Measurements from ENCODE around the gene GRK1. TPM values are rescaled to one million over a fixed set of nuclear protein-coding genes. Genes with fewer than 3 reads are reported as not detected.

Gene GRK1
- total RNA-seq, 4 donors from 2014 or later, result not detected

DNA sequence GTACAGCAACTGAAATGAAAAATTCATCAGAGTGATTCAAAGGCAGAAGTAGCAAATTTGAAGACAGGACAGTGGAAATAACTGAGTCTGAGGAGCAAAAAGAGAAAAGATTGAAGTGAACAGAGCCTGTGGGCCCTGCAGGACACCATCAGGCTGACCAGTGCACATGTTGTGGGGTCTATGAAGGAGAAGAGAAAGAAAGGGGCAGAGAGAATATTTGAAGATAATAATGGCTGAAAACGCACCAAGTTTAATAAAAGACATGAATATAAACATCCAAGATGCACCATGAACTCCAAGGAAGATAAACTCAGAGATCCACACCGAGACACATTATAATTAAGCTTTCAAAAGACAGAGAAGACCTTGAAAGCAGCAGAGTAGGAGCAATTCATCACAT, 24.5 kb upstream of the GRK1 start:
- 100% methylated on average over 2 of the region's 2 CpGs for WGBS
- no peak for DNase-seq (ENCODE audit: low spot score in 2 of 2)
- peaks cover 42% of the 10 kb centered on the region for H3K36me3 ChIP-seq
- no peaks in the 10 kb centered on the region for H3K27me3 ChIP-seq
- no peak overlapping the region for H3K27ac ChIP-seq
- no peak for TF ChIP-seq POLR2A (IDR thresholded peaks at IDR 0.05)
- no peak for TF ChIP-seq EP300 (IDR thresholded peaks at IDR 0.05)
- TF ChIP-seq POLR2AphosphoS5 (IDR thresholded peaks at IDR 0.05), result no peak
- TF ChIP-seq, protein P1, sequence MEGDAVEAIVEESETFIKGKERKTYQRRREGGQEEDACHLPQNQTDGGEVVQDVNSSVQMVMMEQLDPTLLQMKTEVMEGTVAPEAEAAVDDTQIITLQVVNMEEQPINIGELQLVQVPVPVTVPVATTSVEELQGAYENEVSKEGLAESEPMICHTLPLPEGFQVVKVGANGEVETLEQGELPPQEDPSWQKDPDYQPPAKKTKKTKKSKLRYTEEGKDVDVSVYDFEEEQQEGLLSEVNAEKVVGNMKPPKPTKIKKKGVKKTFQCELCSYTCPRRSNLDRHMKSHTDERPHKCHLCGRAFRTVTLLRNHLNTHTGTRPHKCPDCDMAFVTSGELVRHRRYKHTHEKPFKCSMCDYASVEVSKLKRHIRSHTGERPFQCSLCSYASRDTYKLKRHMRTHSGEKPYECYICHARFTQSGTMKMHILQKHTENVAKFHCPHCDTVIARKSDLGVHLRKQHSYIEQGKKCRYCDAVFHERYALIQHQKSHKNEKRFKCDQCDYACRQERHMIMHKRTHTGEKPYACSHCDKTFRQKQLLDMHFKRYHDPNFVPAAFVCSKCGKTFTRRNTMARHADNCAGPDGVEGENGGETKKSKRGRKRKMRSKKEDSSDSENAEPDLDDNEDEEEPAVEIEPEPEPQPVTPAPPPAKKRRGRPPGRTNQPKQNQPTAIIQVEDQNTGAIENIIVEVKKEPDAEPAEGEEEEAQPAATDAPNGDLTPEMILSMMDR (IDR thresholded peaks at IDR 0.05), result no peak
- H3K4me3 ChIP-seq, result no peak overlapping the region
- peaks cover 10% of the 10 kb centered on the region for H3K9me3 ChIP-seq
- H3K4me1 ChIP-seq, result peaks cover 8% of the 10 kb centered on the region

DNA sequence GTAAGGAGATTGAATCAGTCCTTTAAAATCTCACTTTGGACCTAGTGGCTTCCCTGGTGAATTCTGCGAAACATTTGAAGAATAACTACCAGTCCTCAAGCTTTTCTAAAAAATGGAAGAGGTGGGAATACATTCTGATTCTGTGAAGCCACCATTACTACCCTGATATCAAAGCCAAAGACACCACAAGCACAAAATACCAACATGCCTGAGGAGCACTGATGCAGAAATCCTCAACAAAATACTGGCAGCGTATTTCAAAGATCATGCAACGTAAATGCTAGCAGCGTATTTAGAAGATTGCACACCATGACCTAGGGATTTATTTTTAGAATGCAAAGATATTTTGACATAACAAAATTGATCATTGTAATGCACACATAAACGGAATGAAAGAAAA, 23.4 kb upstream of the GRK1 start:
- Histone ChIP-seq H3K27ac (no peak overlapping the region), H3K9me3 (peaks cover 10% of the 10 kb centered on the region), H3K4me1 (peaks cover 16% of the 10 kb centered on the region), H3K27me3 (no peaks in the 10 kb centered on the region), H3K36me3 (peaks cover 32% of the 10 kb centered on the region), H3K4me3 (no peak overlapping the region)
- WGBS, result 94% methylated on average over 5 of the region's 5 CpGs
- DNase-seq (ENCODE audit: low spot score in 2 of 2), result no peak
- TF ChIP-seq EP300 (IDR thresholded peaks at IDR 0.05) (no peak), POLR2A (IDR thresholded peaks at IDR 0.05) (no peak), POLR2AphosphoS5 (IDR thresholded peaks at IDR 0.05) (no peak)
- TF ChIP-seq, protein P1 (IDR thresholded peaks at IDR 0.05), result no peak

- WGBS, result 84% methylated on average over 1 of the region's 1 CpG
- Histone ChIP-seq H3K27ac (no peak overlapping the region), H3K4me1 (peaks cover 16% of the 10 kb centered on the region), H3K4me3 (no peak overlapping the region), H3K27me3 (no peaks in the 10 kb centered on the region), H3K9me3 (peaks cover 10% of the 10 kb centered on the region), H3K36me3 (peaks cover 20% of the 10 kb centered on the region)
- no peak for TF ChIP-seq POLR2A (IDR thresholded peaks at IDR 0.05)
- TF ChIP-seq, protein P1 (IDR thresholded peaks at IDR 0.05), result no peak
- no peak for TF ChIP-seq EP300 (IDR thresholded peaks at IDR 0.05)
- TF ChIP-seq POLR2AphosphoS5 (IDR thresholded peaks at IDR 0.05), result no peak
- no peak for DNase-seq (ENCODE audit: low spot score in 2 of 2)
Measured at GRCh38 chr13:113644800-113645199, 22.2 kb upstream of the GRK1 start.

DNA sequence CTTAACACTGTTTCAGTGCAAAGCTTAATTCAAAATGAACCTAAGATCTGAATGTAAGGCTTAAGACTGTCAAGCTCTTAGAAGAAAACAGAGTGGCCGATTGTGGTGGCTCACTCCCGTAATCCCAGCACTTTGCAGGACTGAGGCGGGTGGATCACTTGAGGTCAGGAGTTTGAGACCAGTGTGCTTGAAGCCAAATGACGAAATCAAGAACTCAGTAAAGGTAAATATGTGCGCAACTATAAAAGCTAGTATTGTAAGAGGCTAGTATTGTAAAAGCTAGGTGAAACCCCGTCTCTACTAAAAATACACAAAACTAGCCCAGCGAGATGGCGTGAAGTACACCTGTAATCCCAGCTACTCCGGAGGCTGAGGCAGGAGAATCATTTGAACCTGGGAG, 21.7 kb upstream of the GRK1 start:
- H3K36me3 ChIP-seq, result peaks cover 15% of the 10 kb centered on the region
- H3K4me1 ChIP-seq, result peaks cover 19% of the 10 kb centered on the region
- DNase-seq (ENCODE audit: low spot score in 2 of 2), result peak in 1 of 2 donors; percentile 9
- no peak overlapping the region for H3K4me3 ChIP-seq
- peaks cover 9% of the 10 kb centered on the region for H3K9me3 ChIP-seq
- TF ChIP-seq POLR2A (IDR thresholded peaks at IDR 0.05), result no peak
- TF ChIP-seq EP300 (IDR thresholded peaks at IDR 0.05), result no peak
- TF ChIP-seq, protein P1 (IDR thresholded peaks at IDR 0.05), result no peak
- TF ChIP-seq POLR2AphosphoS5 (IDR thresholded peaks at IDR 0.05), result no peak
- H3K27me3 ChIP-seq, result no peaks in the 10 kb centered on the region
- WGBS, result 90% methylated on average over 9 of the region's 9 CpGs
- no peak overlapping the region for H3K27ac ChIP-seq

DNA sequence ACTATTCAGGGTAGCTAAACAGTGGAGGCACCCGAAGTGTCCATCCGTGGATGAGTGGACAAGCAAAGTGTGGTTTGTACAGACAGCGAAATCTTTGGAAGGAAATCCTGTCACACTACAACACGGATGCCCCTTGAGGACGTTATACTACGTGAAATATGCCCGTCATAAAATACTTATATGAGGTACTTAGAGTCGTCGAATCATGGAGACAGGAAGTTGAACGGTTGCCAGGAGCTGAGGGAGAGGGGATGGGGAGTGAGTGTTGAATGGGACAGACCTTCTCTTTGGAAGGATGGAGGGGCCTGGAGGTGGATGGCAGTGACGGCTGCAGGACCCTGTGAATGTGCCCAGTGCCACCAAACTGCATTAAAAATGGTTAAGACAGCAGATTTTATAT, 20.6 kb upstream of the GRK1 start:
- peaks cover 24% of the 10 kb centered on the region for H3K4me1 ChIP-seq
- H3K27ac ChIP-seq, result no peak overlapping the region
- peaks cover 6% of the 10 kb centered on the region for H3K36me3 ChIP-seq
- peak; percentile 11 to 49 for DNase-seq (ENCODE audit: low spot score in 2 of 2)
- WGBS, result 55% methylated on average over 11 of the region's 11 CpGs
- TF ChIP-seq EP300 (IDR thresholded peaks at IDR 0.05), result no peak
- peaks cover 6% of the 10 kb centered on the region for H3K9me3 ChIP-seq
- H3K4me3 ChIP-seq, result no peak overlapping the region
- H3K27me3 ChIP-seq, result no peaks in the 10 kb centered on the region

GRCh38 chr13:113646921-113647340, 20.1 kb upstream of the GRK1 start:
- H3K4me1 ChIP-seq, result peaks cover 24% of the 10 kb centered on the region

More at GRCh38 chr13:113646921-113647340, 20.1 kb upstream of the GRK1 start:
- Histone ChIP-seq H3K27ac (no peak overlapping the region), H3K4me3 (no peak overlapping the region), H3K27me3 (no peaks in the 10 kb centered on the region), H3K9me3 (peaks cover under 1% of the 10 kb centered on the region), H3K36me3 (peaks cover under 1% of the 10 kb centered on the region)
- DNase-seq (ENCODE audit: low spot score in 2 of 2), result peak; percentile 35 to 76
- WGBS, result 32% methylated on average over 7 of the region's 10 CpGs
- no peak for TF ChIP-seq EP300 (IDR thresholded peaks at IDR 0.05)
- no peak for TF ChIP-seq POLR2AphosphoS5 (IDR thresholded peaks at IDR 0.05)
- TF ChIP-seq POLR2A (IDR thresholded peaks at IDR 0.05), result no peak
- TF ChIP-seq, protein P1 (IDR thresholded peaks at IDR 0.05), result no peak
